ENCODE measurements around the gene DOCK3. TPM values are rescaled to one million over a fixed set of nuclear protein-coding genes. Genes with fewer than 3 reads are reported as not detected.

The DOCK3 gene
- total and polyA plus RNA-seq, 2 donors (not counting 3 experiments of a cell fraction or from before 2014, with no cell fraction given), result 0.08 to 0.13 TPM

DNA sequence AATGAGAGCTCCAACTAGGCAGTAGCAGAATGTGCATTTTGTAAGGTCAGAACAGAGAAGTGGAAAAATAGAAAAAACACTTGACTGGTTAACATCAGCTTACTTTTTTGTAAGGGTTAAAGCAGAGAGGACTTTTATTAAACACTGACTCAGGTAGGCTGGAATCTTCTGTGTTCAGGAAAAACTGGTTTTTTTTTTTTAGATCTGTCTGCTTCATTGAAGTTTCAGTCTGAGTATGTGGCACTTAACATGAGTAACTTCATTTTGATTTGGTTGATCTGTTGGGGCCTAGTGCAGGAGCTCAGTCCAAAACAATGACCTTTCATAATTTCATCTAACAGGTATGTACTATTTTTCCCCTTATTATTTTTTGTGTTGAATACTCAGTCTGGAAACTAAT is 141.1 kb downstream of the DOCK3 start:
- DNase-seq (ENCODE audit: low read depth, low spot score), result no peak
- POLR2A ChIA-PET, result no interaction called here
- Histone ChIP-seq H3K27ac (ENCODE audit: insufficient read depth, low read depth, low read length) (no peak overlapping the region), H3K79me2 (ENCODE audit: control insufficient read depth, insufficient read depth, low read length) (no peaks in the 10 kb centered on the region), H3K4me3 (replicated peaks in 1 of 3; ENCODE audit: insufficient read depth in 1 of 3, low read depth in 1 of 3, low read length in 3 of 3) (no peak overlapping the region), H4K20me1 (replicated peaks; ENCODE audit: control insufficient read depth, extremely low read depth, insufficient read depth, low read length) (no peaks in the 10 kb centered on the region), H3K4me2 (ENCODE audit: insufficient read depth, low read length) (no peak overlapping the region), H3K27me3 (ENCODE audit: control insufficient read depth in 2 of 2, insufficient read depth in 2 of 2, low read length in 2 of 2) (no peaks in the 10 kb centered on the region), H3K9me3 (replicated peaks; ENCODE audit: control insufficient read depth, insufficient read depth, low read length) (no peaks in the 10 kb centered on the region), H3K36me3 (ENCODE audit: control insufficient read depth in 2 of 2, extremely low read depth in 1 of 2, insufficient read depth in 2 of 2, low read length in 2 of 2) (no peaks in the 10 kb centered on the region), H2AFZ (ENCODE audit: low read depth, low read length) (no peak overlapping the region), H3K4me1 (ENCODE audit: control insufficient read depth, extremely low read depth, insufficient read depth, low read length) (no peaks in the 10 kb centered on the region), H3K9ac (replicated peaks; ENCODE audit: extremely low read depth, insufficient read depth, low read length) (no peak overlapping the region), H3K9me1 (replicated peaks; ENCODE audit: control insufficient read depth, extremely low read depth, insufficient read depth, low read length) (no peaks in the 10 kb centered on the region)
- FAIRE-seq, result no peak
- CTCF ChIA-PET, result no interaction called here
- dilution Hi-C loops (cut with MboI; ENCODE audit: extremely low pct_ligation_motif_present, low sequenced_read_pairs), result no loop called here
- intact Hi-C loops (cut with micrococcal nuclease), result no loop called here
- no TSS peak for BruUV-seq (replicated peaks)
- TF ChIP-seq MYC (IDR thresholded peaks at IDR 0.05; ENCODE audit: low read depth, low read length) (no peak), GATA2 (IDR thresholded peaks at IDR 0.05; ENCODE audit: insufficient read depth, insufficient read length, low read depth, low read length) (no peak), EZH2 (IDR thresholded peaks at IDR 0.05; ENCODE audit: borderline replicate concordance, low read depth, low read length, severe bottlenecking) (no peak), JUN (IDR thresholded peaks at IDR 0.05; ENCODE audit: borderline replicate concordance, insufficient read depth, insufficient read length, low read depth) (no peak), POLR2A (IDR thresholded peaks at IDR 0.05; ENCODE audit: low read depth, low read length) (no peak), FOS (IDR thresholded peaks at IDR 0.05; ENCODE audit: borderline replicate concordance, insufficient read depth, low read length) (no peak), POLR2AphosphoS5 (IDR thresholded peaks at IDR 0.05; ENCODE audit: insufficient read depth, low read depth, low read length) (no peak)
- TF ChIP-seq, protein P1, sequence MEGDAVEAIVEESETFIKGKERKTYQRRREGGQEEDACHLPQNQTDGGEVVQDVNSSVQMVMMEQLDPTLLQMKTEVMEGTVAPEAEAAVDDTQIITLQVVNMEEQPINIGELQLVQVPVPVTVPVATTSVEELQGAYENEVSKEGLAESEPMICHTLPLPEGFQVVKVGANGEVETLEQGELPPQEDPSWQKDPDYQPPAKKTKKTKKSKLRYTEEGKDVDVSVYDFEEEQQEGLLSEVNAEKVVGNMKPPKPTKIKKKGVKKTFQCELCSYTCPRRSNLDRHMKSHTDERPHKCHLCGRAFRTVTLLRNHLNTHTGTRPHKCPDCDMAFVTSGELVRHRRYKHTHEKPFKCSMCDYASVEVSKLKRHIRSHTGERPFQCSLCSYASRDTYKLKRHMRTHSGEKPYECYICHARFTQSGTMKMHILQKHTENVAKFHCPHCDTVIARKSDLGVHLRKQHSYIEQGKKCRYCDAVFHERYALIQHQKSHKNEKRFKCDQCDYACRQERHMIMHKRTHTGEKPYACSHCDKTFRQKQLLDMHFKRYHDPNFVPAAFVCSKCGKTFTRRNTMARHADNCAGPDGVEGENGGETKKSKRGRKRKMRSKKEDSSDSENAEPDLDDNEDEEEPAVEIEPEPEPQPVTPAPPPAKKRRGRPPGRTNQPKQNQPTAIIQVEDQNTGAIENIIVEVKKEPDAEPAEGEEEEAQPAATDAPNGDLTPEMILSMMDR (IDR thresholded peaks at IDR 0.05; ENCODE audit: extremely low read depth in 1 of 2, insufficient read depth in 1 of 2, low read depth in 1 of 2, low read length in 2 of 2), result no peak
- TF ChIP-seq, protein P2, sequence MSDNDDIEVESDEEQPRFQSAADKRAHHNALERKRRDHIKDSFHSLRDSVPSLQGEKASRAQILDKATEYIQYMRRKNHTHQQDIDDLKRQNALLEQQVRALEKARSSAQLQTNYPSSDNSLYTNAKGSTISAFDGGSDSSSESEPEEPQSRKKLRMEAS (IDR thresholded peaks at IDR 0.05; ENCODE audit: insufficient read depth, insufficient read length), result no peak

Data from endothelial cell of umbilical vein (primary cell).